A673 (cell line): ENCODE results near the gene TMOD4.

Experiments
- EZH2 ChIP-seq: fragments of 200-600 bp; sonication (generic); IDR thresholded peaks from 2 replicates; pipeline ENCODE4 v1.6.1; 2017; ENCODE audit warnings: borderline replicate concordance, low read depth, mild to moderate bottlenecking, mixed read lengths, antibody characterized with exemption, low read length; ENCODE audit not compliant: poor library complexity, severe bottlenecking
- TF ChIP-seq, protein P1 (sequence below): fragments of 300-800, 200-600 bp; sonication (generic); conservative IDR thresholded peaks from 2 replicates; pipeline ENCODE4 v1.5.1; 2017; ENCODE audit warnings: low read depth, mild to moderate bottlenecking, antibody characterized with exemption, low read length, moderate library complexity, mixed read lengths

GRCh38 chr1:151192047-151192446, 16.3 kb upstream of the TMOD4 start:
- TF ChIP-seq, protein P1, sequence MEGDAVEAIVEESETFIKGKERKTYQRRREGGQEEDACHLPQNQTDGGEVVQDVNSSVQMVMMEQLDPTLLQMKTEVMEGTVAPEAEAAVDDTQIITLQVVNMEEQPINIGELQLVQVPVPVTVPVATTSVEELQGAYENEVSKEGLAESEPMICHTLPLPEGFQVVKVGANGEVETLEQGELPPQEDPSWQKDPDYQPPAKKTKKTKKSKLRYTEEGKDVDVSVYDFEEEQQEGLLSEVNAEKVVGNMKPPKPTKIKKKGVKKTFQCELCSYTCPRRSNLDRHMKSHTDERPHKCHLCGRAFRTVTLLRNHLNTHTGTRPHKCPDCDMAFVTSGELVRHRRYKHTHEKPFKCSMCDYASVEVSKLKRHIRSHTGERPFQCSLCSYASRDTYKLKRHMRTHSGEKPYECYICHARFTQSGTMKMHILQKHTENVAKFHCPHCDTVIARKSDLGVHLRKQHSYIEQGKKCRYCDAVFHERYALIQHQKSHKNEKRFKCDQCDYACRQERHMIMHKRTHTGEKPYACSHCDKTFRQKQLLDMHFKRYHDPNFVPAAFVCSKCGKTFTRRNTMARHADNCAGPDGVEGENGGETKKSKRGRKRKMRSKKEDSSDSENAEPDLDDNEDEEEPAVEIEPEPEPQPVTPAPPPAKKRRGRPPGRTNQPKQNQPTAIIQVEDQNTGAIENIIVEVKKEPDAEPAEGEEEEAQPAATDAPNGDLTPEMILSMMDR, result no peak
- no peak for TF ChIP-seq EZH2
